Measurements from ENCODE around the gene KANK4.
A peak's percentile ranks its signal among the peaks of the same experiment; 100 is the strongest.
"Not testable (repeated sequence)": the region's sequence is repeated elsewhere in the genome, so short reads cannot be mapped to it uniquely, and the experiment has no call there.

Gene KANK4

GRCh38 chr1:62240651-62241370 is 78.4 kb downstream of the KANK4 start:
- DNase-seq = no peak

DNA sequence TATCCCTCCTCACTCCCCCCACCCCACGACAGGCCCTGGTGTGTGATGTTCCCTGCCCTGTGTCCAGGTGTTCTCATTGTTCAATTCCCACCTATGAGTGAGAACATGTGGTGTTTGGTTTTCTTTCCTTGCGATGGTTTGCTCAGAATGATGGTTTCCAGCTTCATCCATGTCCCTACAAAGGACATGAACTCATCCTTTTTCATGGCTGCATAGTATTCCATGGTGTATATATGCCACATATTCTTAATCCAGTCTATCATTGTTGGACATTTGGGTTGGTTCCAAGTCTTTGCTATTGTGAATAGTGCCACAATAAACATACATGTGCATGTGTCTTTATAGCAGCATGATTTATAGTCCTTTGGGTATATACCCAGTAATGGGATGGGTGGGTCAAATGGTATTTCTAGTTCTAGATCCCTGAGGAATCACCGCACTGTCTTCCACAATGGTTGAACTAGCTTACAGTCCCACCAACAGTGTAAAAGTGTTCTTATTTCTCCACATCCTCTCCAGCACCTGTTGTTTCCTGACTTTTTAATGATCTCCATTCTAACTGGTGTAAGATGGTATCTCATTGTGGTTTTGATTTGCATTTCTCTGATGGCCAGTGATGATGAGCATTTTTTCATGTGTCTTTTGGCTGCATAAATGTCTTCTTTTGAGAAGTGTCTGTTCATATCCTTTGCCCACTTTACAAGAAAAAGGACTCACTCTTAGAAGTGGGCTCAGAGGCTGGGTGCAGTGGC is 79.4 kb downstream of the KANK4 start:
- not testable (repeated sequence) for DNase-seq

GRCh38 chr1:62238507-62238906 is 80.7 kb downstream of the KANK4 start:
- no peak for DNase-seq

- DNase-seq = no peak
Observed at GRCh38 chr1:62237950-62238374, 81.3 kb downstream of the KANK4 start.

- DNase-seq = no peak
Observed at GRCh38 chr1:62237361-62237760, 81.9 kb downstream of the KANK4 start.

- DNase-seq = no peak
Observed at GRCh38 chr1:62235576-62235975, 83.7 kb downstream of the KANK4 start.

- DNase-seq = peak in 1 of 56 donors; percentile 5
Observed at GRCh38 chr1:62234688-62235087, 84.5 kb downstream of the KANK4 start.

DNA sequence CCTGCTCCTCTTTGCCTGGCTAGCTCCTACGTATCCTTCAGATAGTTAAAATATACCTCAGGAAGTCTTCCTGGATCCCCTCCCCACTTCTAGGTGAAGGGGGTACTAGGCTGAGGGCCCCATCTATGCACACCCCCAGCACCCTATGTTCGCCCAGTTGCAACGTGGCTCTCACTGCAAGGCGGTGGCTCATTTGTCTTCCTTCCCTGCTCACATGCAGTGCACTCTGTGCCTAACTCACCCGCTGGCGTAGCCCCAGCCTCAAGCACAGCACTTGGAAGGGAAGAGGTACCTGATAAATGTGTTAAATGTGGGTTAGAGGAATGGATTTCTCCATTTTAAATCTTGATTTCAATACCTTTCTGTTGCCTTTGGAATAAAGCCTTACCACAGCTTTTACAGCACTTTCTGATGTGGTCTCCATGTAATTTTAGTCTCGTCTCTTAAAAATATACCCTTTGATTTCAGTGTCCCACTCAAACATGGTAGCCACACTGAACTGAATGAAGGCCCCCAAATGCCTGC is 85.2 kb downstream of the KANK4 start:
- no peak for DNase-seq

- no peak for DNase-seq
Observed at GRCh38 chr1:62232871-62233278, 86.4 kb downstream of the KANK4 start.

DNA sequence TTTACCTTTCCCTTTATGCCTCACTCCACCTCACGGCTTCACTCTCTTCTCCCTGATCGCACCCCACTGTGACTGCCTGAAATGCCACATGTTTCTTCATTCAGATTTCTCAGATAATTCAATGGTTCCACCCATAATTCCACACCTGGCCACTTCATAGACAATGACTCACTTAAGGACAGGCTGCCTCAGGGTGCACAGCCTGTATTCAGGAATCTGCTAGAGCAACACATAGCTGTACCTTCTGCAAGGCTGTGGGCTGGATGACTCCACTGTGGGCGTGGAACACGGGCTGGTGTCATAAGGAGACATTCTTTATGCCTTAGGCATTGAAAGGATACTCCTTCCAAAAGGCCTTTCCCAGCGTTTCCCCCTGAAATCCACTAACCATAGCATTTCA is 88.5 kb downstream of the KANK4 start:
- peak in 1 of 56 donors; percentile 1 for DNase-seq

GRCh38 chr1:62229932-62230331 is 89.3 kb downstream of the KANK4 start:
- no peak for DNase-seq

DNA sequence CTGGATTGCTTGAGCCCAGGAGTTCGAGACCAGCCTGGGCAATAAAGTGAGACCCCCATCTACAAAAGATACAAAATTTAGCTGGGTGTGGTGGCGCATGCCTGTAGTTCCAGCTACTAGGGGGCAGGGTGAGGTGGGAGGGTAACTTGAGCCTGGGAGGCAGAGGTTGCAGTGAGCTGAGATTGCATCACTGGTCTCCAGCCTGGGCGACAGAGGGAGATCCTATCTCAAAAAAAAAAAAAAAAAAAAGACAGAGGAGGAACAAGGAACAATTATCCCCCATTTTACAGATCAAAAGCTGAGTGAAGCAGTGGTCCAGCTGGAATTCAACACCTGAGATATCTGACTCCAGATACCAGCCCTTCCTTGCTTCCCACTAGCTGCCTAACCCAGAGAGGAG is 89.8 kb downstream of the KANK4 start:
- no peak for DNase-seq

DNA sequence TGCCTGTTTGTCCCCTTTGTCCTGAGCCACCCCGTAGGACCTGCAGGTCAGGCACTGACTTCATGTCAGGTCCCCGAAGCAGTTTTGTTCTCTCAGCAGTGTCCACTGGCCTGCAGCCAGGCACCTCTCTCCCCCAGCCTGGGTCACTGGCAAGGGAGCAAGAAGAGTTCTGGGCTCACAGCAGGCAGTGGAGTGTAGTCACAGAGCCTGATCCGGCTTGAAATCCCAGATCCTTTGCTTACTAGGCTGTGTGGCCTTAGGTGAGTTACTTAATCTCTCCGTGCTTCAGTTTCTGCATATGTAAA is 90.4 kb downstream of the KANK4 start:
- DNase-seq = no peak

- DNase-seq = no peak
Observed at GRCh38 chr1:62228136-62228882, 90.9 kb downstream of the KANK4 start.

DNA sequence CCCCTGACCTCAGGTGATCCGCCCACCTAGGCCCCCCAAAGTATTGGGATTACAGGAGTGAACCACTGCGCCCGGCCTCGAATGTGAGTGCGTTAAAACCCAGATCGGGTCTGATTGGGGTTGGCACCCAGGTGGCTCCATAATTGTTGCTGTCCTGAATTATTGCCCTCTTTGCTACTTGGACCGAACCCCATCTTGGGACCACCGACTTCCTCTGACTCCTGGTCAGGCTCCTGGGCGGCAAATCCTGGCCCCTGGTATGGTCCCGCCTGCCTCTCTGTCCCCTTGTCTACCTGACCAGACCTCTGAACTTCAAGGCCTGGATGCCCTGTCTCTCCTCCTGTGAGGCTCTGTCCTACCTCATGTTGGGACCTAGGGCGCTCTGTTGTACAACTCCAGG is 91.7 kb downstream of the KANK4 start:
- DNase-seq = no peak

GRCh38 chr1:62224182-62224581 is 95.1 kb downstream of the KANK4 start:
- no peak for DNase-seq

- no peak for DNase-seq
Observed at GRCh38 chr1:62222321-62222720, 96.9 kb downstream of the KANK4 start.

DNA sequence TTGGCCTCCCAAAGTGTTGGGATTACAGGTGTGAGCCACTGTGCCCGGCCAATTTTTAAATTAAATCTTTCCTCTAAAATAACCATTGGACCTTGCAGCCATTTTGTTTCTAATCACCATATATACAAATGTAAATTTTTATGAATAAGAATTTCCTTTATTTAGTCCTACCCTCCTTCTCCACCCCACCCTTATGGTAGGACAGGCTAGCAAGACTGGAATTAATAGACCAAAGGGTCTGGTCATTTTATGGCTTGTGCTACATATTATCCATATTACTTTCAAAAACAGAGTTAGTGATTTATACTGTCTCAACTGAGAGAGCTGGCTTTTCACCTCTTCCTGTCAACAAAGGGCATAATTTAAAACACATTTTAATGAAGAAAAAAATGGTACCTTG is 98.1 kb downstream of the KANK4 start:
- DNase-seq = no peak

GRCh38 chr1:62220456-62220855 is 98.8 kb downstream of the KANK4 start:
- DNase-seq = not testable (repeated sequence)

DNA sequence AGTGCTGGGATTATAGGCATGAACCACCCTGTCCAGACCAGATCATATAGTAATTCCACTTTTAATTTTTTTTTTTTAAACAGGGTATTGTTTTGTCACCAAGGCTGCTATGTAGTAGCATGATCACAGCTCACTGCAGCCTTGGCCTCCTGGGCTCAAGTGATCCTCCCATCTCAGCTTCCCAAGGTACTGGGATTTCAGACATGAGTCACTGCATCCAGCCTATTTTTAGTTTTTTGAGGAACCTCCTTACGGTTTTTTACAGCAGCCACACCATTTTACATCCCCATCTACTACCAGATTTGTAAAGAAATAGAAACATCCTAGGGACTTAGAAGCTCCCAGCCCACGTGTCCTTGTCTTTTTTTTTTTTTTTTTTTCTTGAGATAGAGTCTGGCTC is 100.6 kb downstream of the KANK4 start:
- DNase-seq = no peak

DNA sequence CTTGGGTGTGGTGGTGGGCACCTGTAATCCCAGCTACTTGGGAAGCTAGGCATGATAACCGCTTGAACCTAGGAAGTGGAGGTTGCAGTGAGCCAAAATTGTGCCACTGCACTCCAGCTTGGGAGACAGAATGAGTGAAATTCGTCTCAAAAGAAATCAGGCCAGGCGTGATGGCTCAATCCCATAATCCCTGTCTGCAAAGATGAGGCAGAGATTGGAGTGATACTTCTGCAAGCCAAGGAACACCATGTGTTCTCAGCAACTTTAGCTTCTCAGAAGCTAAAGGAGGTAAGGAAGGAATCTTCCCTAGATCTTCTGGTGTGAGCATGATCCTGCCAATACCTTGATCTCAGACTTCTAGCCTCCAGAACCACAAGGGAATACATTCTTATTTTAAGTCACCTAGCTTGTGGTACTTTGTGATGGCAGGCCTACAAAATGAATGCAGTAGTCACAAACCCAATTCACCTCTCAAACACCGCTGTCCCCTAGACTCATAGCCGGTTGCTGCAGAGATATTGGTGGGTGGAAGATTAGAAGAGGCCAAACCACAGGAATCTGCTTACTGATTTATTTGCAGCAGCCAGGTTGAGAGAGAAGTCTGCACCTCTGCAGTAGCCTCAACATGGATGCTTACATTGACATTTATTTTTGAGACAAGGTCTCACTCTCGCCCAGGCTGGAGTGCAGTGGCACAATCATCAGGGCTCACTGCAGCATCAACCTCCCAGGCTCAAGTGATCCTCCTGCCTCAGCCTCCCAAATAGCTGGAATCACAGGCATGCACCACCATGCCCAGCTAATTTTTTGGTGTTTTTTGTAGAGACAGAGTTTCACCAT is 105.9 kb downstream of the KANK4 start:
- no peak for DNase-seq

Measured in nucleus accumbens (tissue), 56 donors.